GM19239 (cell line): ENCODE data around the gene INSL3.

ENCODE experiments used
- DNase-seq: peaks from one replicate; pipeline ENCODE4 v3.0.0; 2011; ENCODE audit warnings: low spot score; ENCODE audit not compliant: insufficient read length
- FAIRE-seq: peaks from 2 replicates; lab custom pipeline; 2011; peaks lifted over from hg19 to GRCh38; lab: Jason Lieb, UNC

INSL3 gene

GRCh38 chr19:17821190-17821589, at the start of gene INSL3:
Gene INSL3 (minus strand): TSS chr19:17821519. CDS start chr19:17821506, 13 bp downstream.
- DNase-seq: no peak
- no peak for FAIRE-seq

- no peak for FAIRE-seq
- DNase-seq: no peak
Measured at GRCh38 chr19:17869114-17869608, 47.8 kb upstream of the INSL3 start.

- DNase-seq (no peak), FAIRE-seq (no peak)
Measured at GRCh38 chr19:17868669-17869068, 47.4 kb upstream of the INSL3 start.

- DNase-seq (no peak), FAIRE-seq (no peak)
Measured at GRCh38 chr19:17866964-17867486, 45.7 kb upstream of the INSL3 start.

- no peak for DNase-seq
- FAIRE-seq: no peak
Measured at GRCh38 chr19:17866312-17866963, 45.1 kb upstream of the INSL3 start.

- FAIRE-seq (no peak), DNase-seq (no peak)
Measured at GRCh38 chr19:17865364-17866311, 44.3 kb upstream of the INSL3 start.

GRCh38 chr19:17863520-17864182, 42.3 kb upstream of the INSL3 start:
- no peak for DNase-seq
- FAIRE-seq: no peak

GRCh38 chr19:17862711-17863519, 41.6 kb upstream of the INSL3 start:
- FAIRE-seq: no peak
- no peak for DNase-seq

- DNase-seq (no peak), FAIRE-seq (peak; percentile 4)
Measured at GRCh38 chr19:17861542-17862402, 40.5 kb upstream of the INSL3 start.

- DNase-seq (no peak), FAIRE-seq (no peak)
Measured at GRCh38 chr19:17860993-17861360, 39.7 kb upstream of the INSL3 start.

- FAIRE-seq (no peak), DNase-seq (no peak)
Measured at GRCh38 chr19:17860331-17860992, 39.1 kb upstream of the INSL3 start.

GRCh38 chr19:17859533-17860330, 38.4 kb upstream of the INSL3 start, which contains the start of gene RPL18A:
Gene RPL18A (plus strand): TSS chr19:17859910. CDS start chr19:17859957, 47 bp downstream.
- DNase-seq (peak; percentile 92), FAIRE-seq (peak; percentile 98)

GRCh38 chr19:17855280-17856152, 34.2 kb upstream of the INSL3 start:
- peak; percentile 62 for DNase-seq
- FAIRE-seq: peak; percentile 82

- DNase-seq: no peak
- no peak for FAIRE-seq
Measured at GRCh38 chr19:17854061-17854460, 32.7 kb upstream of the INSL3 start.

GRCh38 chr19:17848595-17849292, 27.4 kb upstream of the INSL3 start:
- no peak for FAIRE-seq
- DNase-seq: no peak
